Measurements from ENCODE around the gene KCP. TPM values are rescaled to one million over a fixed set of nuclear protein-coding genes. Genes with fewer than 3 reads are reported as not detected.
A peak's percentile ranks its signal among the peaks of the same experiment; 100 is the strongest.

The KCP gene
- total RNA-seq, 8 experiments from 2014 or later: 0.22 to 1.5 (median 0.32) TPM

DNA sequence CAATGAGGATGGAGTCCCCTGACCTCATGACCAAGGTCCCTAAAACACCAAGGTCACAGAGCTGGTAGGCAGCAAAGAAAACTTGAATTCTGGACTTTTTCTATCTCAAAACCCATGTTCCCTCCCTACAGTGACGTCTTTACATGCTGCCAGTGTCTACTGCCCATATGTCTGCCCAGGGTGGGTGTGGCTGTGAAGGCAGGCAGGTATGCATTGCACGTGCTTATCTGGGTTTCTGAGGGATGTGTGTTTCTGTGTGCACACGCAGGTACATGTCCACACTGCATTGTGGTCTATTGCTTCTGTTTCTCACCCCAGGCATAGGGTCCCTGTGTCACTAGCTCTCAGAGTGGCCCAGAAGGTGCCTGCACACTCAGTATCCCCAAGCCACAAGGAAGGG lies 34.4 kb downstream of the KCP start:
- 20 to 100% (median 28%) methylated on average over 1 to 2 of the region's 3 CpGs; no CpG with 5 or more reads in 7 of the 10 experiments for WGBS, 10 experiments
- no peak for ATAC-seq (replicated peaks in 6 of 8)
- Histone ChIP-seq H3K4me1 (replicated peaks in 1 of 2) (peaks cover 0 to 11% of the 10 kb centered on the region in 2 donors), H3K27ac (no peak overlapping the region), H3K4me3 (no peak overlapping the region)
- in situ Hi-C loops (cut with MboI; ENCODE audit: low pct_unique_long_range_greater_than_20kb in 2 of 9, low sequenced_read_pairs in 9 of 9, unreplicated experiment in 9 of 9): loop anchor here in 5 of 9 experiments (25.0 kb wide), 4 partner anchors 264 to 464 kb away; partner anchors contain the start of genes HILPDA (in 1 of the 5) and IMPDH1 (in 1 of the 5)

DNA sequence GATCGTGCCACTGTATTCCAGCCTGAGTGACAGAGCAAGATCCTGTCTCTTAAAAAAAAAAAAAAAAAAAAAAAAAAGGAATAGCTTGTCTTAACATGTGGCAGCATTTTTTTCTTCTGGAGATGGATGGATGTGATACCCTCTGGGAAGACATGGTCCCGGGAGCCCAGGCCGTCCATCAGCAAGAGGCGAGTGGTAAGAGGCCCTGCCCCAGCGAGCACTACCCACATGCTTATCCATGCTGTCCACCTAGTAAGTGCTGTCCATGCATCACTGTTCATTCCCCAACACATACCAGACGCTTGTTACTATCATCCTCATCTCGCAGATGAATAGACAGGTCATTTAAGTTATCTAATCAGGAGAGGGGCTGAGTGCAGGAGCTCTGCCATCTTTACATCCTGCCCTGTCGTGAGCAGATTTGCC lies 35.0 kb downstream of the KCP start:
- Histone ChIP-seq H3K4me3 (no peak overlapping the region), H3K27ac (no peak overlapping the region), H3K4me1 (replicated peaks in 1 of 2) (peaks cover 0 to 11% of the 10 kb centered on the region in 2 donors)
- in situ Hi-C loops (cut with MboI; ENCODE audit: low pct_unique_long_range_greater_than_20kb in 2 of 9, low sequenced_read_pairs in 9 of 9, unreplicated experiment in 9 of 9): loop anchor here in 5 of 9 experiments (25.0 kb wide), 4 partner anchors 263 to 463 kb away; partner anchors contain the start of genes HILPDA (in 1 of the 5) and IMPDH1 (in 1 of the 5)
- WGBS, 10 experiments: 17 to 100% (median 73%) methylated on average over 1 to 5 of the region's 8 CpGs; no CpG with 5 or more reads in 1 of the 10 experiments
- no peak for ATAC-seq (replicated peaks in 6 of 8)

- ATAC-seq (replicated peaks in 6 of 8): peak in 1 of 8 experiments; percentile 9
- peaks cover 3 to 7% of the 10 kb centered on the region in 2 donors for H3K4me1 ChIP-seq (replicated peaks in 1 of 2)
- no peak overlapping the region for H3K4me3 ChIP-seq
- no peak overlapping the region for H3K27ac ChIP-seq
- WGBS, 10 experiments: 61 to 89% (median 83%) methylated on average over 1 to 5 of the region's 22 CpGs; no CpG with 5 or more reads in 6 of the 10 experiments
- in situ Hi-C loops (cut with MboI; ENCODE audit: low pct_unique_long_range_greater_than_20kb in 2 of 9, low sequenced_read_pairs in 9 of 9, unreplicated experiment in 9 of 9): loop anchor here in 5 of 9 experiments (25.0 kb wide), 4 partner anchors 262 to 462 kb away; partner anchors contain the start of genes HILPDA (in 1 of the 5) and IMPDH1 (in 1 of the 5)
Measured at GRCh38 chr7:128874140-128875031, 36.1 kb downstream of the KCP start.

GRCh38 chr7:128873234-128873633 lies 37.3 kb downstream of the KCP start:
- ATAC-seq (replicated peaks in 6 of 8): no peak
- in situ Hi-C loops (cut with MboI; ENCODE audit: low pct_unique_long_range_greater_than_20kb in 2 of 9, low sequenced_read_pairs in 9 of 9, unreplicated experiment in 9 of 9): no loop called here
- Histone ChIP-seq H3K27ac (no peak overlapping the region), H3K4me1 (replicated peaks in 1 of 2) (peaks cover 9 to 15% of the 10 kb centered on the region in 2 donors), H3K4me3 (no peak overlapping the region)
- 46 to 100% (median 100%) methylated on average over 1 to 4 of the region's 9 CpGs; no CpG with 5 or more reads in 5 of the 10 experiments for WGBS, 10 experiments

DNA sequence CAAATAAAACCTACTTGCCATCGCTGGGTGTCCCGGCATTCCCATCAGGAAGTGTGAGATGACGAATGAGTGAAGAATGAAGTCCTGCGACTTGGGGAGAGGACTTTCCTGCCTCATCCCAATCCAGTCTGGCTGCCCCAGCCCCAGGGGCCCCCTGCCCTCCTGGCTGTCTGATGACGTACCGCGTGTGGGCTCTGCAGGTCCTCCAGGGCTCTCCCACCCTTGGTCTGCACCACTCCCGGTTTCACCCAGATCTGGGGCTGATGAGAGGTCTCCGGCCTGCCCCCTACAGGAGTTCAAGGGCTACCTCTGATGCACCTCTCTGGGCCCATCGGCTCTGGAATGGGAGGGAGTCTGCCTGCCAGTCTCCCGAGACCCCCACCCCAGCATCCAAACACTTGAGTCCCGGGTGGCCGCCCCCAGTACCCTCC lies 38.1 kb downstream of the KCP start:
- 40 to 100% (median 68%) methylated on average over 1 to 3 of the region's 13 CpGs; no CpG with 5 or more reads in 6 of the 10 experiments for WGBS, 10 experiments
- Histone ChIP-seq H3K4me1 (replicated peaks in 1 of 2) (peaks cover 9 to 16% of the 10 kb centered on the region in 2 donors), H3K4me3 (no peak overlapping the region), H3K27ac (no peak overlapping the region)
- in situ Hi-C loops (cut with MboI; ENCODE audit: low pct_unique_long_range_greater_than_20kb in 2 of 9, low sequenced_read_pairs in 9 of 9, unreplicated experiment in 9 of 9): no loop called here
- no peak for ATAC-seq (replicated peaks in 6 of 8)

DNA sequence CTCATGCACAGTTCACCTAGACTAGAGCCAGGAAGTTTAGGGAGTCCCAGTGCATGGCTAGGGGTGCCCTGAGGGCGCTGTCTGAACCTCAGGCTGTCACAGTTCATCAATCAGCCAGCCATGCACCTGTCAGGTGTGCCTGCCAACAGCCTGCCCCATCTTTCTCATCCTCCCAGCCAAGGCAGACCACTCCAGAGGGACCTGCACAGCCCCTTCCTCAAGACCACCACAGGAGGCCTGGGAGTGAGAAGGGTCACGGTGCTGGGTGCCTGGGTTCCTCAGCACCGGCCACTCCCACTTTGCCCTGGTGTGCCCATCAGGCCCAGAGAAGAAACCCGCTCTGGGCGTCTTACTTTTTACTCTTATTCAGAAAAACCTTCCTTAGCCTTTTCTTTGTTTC lies 39.5 kb downstream of the KCP start:
- ATAC-seq (replicated peaks in 6 of 8): no peak
- Histone ChIP-seq H3K4me1 (replicated peaks in 1 of 2) (peaks cover 9 to 16% of the 10 kb centered on the region in 2 donors), H3K27ac (no peak overlapping the region), H3K4me3 (no peak overlapping the region)
- in situ Hi-C loops (cut with MboI; ENCODE audit: low pct_unique_long_range_greater_than_20kb in 2 of 9, low sequenced_read_pairs in 9 of 9, unreplicated experiment in 9 of 9): no loop called here
- 80 to 100% (median 100%) methylated on average over 1 to 4 of the region's 5 CpGs; no CpG with 5 or more reads in 3 of the 10 experiments for WGBS, 10 experiments

- H3K27ac ChIP-seq: no peak overlapping the region
- in situ Hi-C loops (cut with MboI; ENCODE audit: low pct_unique_long_range_greater_than_20kb in 2 of 9, low sequenced_read_pairs in 9 of 9, unreplicated experiment in 9 of 9): no loop called here
Measured at GRCh38 chr7:128869944-128870285, 40.6 kb downstream of the KCP start.

GRCh38 chr7:128869138-128869943 lies 41.2 kb downstream of the KCP start:
- peak overlapping the region; percentile 21 to 39 (median 35) for H3K4me3 ChIP-seq
- H3K27ac ChIP-seq: no peak overlapping the region
- H3K4me1 ChIP-seq (replicated peaks in 1 of 2): peaks cover 9 to 14% of the 10 kb centered on the region in 2 donors
- in situ Hi-C loops (cut with MboI; ENCODE audit: low pct_unique_long_range_greater_than_20kb in 2 of 9, low sequenced_read_pairs in 9 of 9, unreplicated experiment in 9 of 9): no loop called here
- peak; percentile 83 to 91 (median 86) for ATAC-seq (replicated peaks in 6 of 8)
- WGBS, 10 experiments: 0 to 6% (median 4%) methylated on average over 2 to 7 of the region's 86 CpGs; no CpG with 5 or more reads in 7 of the 10 experiments

More at GRCh38 chr7:128869944-128870285, 40.6 kb downstream of the KCP start:
- 0 to 17% (median 12%) methylated on average over 2 to 10 of the region's 30 CpGs; no CpG with 5 or more reads in 7 of the 10 experiments for WGBS, 10 experiments
- H3K4me3 ChIP-seq: peak overlapping the region; percentile 21 to 39 (median 35)
- peak in 2 of 8 experiments; percentile 9 to 13 for ATAC-seq (replicated peaks in 6 of 8)
- H3K4me1 ChIP-seq (replicated peaks in 1 of 2): peaks cover 9 to 16% of the 10 kb centered on the region in 2 donors

DNA sequence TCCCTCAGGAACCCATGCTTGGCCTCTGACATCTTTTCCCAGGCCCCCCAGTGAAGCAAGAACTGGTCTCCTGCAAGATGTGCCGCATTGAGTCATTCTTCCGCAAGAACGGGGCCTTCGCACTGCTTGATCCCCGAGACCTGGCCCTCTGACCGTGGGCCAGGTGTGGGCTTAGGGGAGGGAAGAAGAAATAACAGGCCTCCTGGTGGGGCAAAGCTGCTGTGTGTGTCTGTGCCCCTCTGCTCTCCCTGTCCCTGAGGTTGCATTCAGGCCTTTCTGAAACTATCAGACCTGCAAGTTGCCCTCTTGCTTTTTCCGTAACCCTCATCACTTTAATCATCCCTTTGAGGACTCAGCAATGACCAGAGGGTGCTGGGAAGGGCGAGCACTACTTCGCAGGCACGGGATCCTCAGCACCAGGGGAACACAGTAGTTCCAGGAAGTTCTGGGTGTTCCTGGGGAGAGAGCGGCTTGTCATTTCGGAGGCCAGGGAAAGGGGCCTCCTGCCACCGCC lies 41.8 kb downstream of the KCP start:
- no peak overlapping the region for H3K27ac ChIP-seq
- in situ Hi-C loops (cut with MboI; ENCODE audit: low pct_unique_long_range_greater_than_20kb in 2 of 9, low sequenced_read_pairs in 9 of 9, unreplicated experiment in 9 of 9): no loop called here
- 0 to 60% (median 50%) methylated on average over 1 to 7 of the region's 13 CpGs; no CpG with 5 or more reads in 4 of the 10 experiments for WGBS, 10 experiments
- H3K4me3 ChIP-seq: peak overlapping the region; percentile 21 to 39 (median 35)
- H3K4me1 ChIP-seq (replicated peaks in 1 of 2): peaks cover 16 to 19% of the 10 kb centered on the region in 2 donors
- ATAC-seq (replicated peaks in 6 of 8): peak in 4 of 8 experiments; percentile 4 to 27 (median 22)

- WGBS, 10 experiments: 43 to 96% (median 66%) methylated on average over 1 to 4 of the region's 11 CpGs
- H3K4me1 ChIP-seq (replicated peaks in 1 of 2): peaks cover 17 to 21% of the 10 kb centered on the region in 2 donors
- ATAC-seq (replicated peaks in 6 of 8): no peak
- no peak overlapping the region for H3K27ac ChIP-seq
- in situ Hi-C loops (cut with MboI; ENCODE audit: low pct_unique_long_range_greater_than_20kb in 2 of 9, low sequenced_read_pairs in 9 of 9, unreplicated experiment in 9 of 9): no loop called here
- H3K4me3 ChIP-seq: no peak overlapping the region
Measured at GRCh38 chr7:128867842-128868623, 42.5 kb downstream of the KCP start.

DNA sequence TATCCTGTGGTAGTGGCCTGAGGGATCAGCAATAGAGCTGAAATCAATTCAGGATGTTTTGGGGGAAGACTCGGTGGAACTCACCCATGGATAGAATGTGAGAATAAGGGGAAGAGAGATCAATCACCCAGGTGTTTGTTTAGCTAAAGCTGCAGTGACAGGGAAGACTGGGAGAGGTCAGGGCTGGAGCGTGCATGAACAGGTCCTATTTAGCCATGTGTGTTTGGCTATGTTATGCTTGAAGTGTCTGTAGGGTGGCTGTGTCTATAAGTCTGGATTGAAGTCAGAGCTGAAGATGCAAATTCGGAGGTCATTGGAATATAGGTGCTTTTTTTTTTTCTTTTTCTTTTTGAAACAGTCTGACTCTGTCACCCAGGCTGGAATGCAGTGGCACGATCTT lies 43.3 kb downstream of the KCP start:
- no peak for ATAC-seq (replicated peaks in 6 of 8)
- in situ Hi-C loops (cut with MboI; ENCODE audit: low pct_unique_long_range_greater_than_20kb in 2 of 9, low sequenced_read_pairs in 9 of 9, unreplicated experiment in 9 of 9): no loop called here
- H3K27ac ChIP-seq: no peak overlapping the region
- H3K4me3 ChIP-seq: no peak overlapping the region
- WGBS, 10 experiments: 53 to 100% (median 75%) methylated on average over 1 to 2 of the region's 4 CpGs; no CpG with 5 or more reads in 4 of the 10 experiments
- peaks cover 17 to 22% of the 10 kb centered on the region in 2 donors for H3K4me1 ChIP-seq (replicated peaks in 1 of 2)
